ENCODE results near the gene DLGAP4.
"Not testable (repeated sequence)": the region's sequence is repeated elsewhere in the genome, so short reads cannot be mapped to it uniquely, and the experiment has no call there.

Gene DLGAP4

DNA sequence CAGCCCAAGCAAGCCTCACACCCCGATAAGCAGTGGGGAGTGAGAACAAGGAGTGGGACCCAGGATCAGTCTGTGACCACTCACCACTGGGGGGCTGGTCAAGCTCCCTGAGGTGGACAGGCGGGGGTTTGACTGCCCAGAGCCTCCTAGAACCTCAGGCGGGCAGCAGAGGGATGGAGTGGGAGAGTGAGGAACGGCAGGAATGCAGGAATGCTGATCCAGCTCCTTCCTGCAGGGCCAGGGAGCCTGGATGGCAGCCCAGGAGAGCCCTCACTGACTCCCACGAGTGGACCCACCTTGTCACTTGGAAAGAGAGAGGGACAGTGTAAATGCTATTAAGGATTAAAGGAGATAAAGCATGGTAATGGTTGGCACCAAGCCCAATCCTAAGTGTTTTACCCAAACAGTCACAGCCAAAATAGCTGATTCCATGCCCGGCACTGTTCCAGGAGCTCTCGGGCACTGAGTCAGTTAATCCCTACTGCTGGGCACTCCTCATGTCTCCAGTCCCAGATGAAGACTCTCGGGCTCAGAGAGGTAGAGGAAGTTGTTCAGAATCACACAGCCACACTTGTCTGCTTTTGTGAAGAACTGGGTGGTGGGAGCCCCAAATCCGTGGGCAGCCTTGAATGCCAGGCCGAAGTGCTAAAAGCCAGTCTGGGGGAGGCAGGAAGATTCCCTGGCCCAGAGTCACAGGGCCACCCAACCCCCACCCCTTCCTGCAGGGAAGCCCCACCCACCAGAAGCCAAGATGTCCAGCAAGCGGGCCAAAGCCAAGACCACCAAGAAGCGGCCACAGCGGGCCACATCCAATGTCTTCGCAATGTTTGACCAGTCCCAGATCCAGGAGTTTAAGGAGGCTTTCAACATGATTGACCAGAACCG, 238.2 kb downstream of the DLGAP4 start:
- DNase-seq, result no peak

DNA sequence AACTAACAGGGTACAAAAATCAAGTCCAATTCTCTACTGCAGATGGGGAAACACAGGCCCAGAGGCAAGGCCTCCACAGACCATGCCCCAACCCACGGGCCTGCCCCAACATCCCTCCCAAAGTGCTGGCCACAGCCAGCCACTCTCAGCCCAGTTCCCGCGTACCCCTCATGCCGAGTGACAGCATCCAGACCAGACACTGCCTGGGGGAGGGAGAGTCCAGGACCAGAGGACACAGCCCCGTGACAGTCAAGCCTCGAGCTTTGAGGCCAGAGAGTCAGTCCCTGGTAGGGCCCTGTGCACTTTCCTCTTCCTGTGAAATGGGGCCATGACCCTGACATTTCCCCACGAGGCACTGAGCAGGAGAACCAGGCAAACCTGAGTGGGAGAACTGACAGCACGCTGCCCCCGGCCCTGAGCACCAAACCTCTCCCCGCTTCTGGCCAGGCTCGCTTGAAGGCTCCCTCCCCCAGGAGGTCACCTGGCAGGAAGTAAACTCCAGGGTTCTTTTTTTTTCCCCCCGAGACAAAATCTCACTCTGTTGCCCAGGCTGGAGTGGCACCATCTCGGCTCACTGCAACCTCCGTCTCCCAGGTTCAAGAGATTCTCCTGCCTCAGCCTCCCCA, 240.1 kb downstream of the DLGAP4 start:
- DNase-seq, result no peak

DNA sequence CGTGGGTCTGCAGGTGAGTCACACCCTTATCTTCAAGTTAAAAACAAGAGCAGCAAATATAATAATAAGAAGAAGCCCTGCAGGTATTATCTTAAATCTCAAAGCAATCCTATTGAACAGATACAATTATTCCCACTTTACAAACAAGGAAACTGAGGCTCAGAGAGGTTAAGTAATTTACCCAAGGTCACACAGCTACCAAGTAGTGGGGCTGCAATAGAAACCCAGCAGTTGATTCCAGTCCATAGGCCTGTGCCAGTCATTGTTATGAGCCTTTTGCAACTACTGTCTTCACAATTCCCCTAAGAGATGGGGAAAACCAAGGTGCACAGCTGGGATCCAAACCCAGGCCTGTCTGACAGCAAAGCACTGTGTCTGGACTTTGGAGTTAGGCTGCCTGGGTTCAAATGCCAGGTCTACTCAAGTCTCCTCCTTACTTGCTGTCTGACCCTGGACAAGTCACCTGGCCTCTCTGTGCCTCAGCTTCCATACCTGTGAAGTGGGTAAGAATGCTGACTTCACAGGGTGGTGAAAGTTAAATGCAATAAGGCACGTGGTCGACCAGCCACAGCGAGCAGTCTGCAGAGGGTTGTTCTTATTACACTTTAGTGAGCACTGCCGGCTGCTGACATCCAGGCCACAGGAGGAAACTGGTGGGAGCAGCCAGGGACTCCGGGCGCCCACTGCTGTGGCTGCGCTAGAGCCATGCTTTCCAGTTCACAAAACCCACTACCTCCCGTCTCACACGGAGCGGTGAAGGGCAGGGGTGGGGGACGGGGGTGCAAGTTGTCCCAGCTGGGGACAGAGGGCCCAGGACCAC, 241.3 kb downstream of the DLGAP4 start:
- DNase-seq, result no peak

DNA sequence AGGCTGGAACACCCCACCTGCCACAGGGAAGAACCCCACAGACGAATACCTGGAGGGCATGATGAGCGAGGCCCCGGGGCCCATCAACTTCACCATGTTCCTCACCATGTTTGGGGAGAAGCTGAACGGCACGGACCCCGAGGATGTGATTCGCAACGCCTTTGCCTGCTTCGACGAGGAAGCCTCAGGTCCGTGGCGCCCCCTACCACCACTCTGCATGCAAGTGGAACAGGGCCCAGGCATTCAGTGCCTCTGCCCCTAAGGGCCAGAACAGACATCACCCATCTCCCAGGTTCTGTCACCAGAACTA, 241.8 kb downstream of the DLGAP4 start:
- no peak for DNase-seq

DNA sequence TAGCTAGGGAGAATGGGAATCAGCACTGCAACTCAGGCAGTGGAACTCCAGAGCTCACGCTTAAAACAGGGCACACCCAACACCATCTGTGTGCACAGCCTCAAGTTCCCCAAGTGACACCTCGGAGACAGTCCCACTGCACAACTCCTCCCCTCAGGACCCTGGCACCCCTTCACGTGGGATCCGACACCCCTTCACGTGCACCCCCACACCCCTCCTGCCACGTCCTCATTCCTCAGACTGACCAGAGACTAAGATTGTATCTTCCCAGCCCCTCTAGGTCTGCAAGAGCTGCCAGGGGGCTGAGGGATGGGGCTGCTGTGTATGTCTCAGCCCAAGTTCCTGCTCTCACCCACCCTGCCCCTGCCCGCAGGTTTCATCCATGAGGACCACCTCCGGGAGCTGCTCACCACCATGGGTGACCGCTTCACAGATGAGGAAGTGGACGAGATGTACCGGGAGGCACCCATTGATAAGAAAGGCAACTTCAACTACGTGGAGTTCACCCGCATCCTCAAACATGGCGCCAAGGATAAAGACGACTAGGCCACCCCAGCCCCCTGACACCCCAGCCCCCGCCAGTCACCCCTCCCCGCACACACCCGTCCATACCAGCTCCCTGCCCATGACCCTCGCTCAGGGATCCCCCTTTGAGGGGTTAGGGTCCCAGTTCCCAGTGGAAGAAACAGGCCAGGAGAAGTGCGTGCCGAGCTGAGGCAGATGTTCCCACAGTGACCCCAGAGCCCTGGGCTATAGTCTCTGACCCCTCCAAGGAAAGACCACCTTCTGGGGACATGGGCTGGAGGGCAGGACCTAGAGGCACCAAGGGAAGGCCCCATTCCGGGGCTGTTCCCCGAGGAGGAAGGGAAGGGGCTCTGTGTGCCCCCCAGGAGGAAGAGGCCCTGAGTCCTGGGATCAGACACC, 242.8 kb downstream of the DLGAP4 start:
- no peak for DNase-seq

DNA sequence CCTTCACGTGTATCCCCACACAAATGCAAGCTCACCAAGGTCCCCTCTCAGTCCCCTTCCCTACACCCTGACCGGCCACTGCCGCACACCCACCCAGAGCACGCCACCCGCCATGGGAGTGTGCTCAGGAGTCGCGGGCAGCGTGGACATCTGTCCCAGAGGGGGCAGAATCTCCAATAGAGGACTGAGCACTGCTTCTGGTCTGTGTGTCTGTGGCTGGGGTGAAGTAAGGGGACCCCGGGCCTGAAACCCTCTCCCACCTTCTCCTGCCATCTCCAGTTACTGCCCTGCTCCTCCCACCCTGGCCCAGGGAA, 243.4 kb downstream of the DLGAP4 start:
- no peak for DNase-seq

DNA sequence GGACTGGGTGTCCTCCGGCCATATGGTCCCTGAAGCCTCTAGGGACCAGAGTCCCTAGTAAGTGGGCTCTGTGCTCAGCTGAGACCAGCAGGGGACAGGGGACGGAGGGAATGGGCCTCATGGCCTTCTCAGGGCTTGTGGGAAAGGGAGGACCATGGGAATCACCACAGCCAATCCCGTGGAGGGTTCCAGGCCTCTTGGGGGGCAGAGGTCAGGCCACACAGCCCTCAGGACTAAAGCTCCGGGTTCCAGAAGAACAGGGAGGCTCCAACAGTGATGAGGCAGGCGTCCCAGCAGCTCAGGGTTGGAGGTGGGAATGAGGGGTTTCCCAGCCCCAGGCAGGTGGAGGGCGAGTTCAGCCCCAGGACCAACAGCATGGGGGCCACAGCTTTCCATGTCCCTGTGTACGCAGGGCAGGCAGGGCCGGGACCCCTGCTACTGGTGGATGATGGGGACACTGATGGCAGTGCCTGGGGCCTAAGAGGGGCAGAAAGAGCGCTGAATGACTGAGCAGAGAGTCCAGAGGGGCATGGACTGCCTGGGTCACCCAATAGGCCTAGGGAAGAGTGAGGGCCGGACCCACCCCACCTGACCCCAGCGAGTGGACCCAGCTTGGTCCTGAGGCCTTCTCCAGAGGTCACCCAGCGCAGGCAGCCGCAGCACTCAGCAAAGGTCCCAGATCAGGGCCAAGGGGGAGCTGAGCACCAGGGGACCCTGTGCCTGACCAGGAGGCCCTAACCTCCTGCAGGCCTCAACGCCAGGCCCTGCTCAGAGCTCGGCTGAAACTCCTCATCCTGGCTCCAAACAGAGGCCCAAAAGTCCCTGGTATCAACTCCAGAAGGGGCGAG, 244.0 kb downstream of the DLGAP4 start:
- DNase-seq, result no peak

DNA sequence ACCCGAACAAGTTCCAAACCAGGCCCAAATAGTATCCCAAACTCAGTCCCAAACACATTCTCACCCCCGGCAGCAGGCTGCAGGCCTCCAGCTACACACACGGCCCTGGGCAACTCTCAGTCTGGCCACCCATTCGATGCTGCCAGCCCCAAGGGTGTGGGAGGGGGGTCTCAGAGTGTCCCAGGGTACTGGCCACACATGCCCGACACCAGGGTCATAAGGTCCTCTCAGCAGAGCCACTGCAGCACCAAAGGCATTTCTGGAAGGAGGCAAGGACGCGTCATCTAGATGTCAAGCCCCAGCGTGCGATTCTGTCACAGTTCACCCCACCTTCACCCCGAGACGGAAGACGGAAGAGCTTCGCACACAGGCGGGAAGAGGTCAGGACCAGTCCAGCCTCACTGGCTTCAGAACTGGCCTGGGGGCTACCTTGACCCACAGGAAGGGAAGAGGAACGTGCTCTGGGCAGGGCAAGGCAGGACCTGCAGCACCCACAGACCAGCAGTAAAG, 244.7 kb downstream of the DLGAP4 start:
- DNase-seq, result no peak

GRCh38 chr20:36555248-36555647, 249.1 kb downstream of the DLGAP4 start:
- DNase-seq, result no peak

GRCh38 chr20:36562724-36563123, 256.6 kb downstream of the DLGAP4 start:
- no peak for DNase-seq

DNA sequence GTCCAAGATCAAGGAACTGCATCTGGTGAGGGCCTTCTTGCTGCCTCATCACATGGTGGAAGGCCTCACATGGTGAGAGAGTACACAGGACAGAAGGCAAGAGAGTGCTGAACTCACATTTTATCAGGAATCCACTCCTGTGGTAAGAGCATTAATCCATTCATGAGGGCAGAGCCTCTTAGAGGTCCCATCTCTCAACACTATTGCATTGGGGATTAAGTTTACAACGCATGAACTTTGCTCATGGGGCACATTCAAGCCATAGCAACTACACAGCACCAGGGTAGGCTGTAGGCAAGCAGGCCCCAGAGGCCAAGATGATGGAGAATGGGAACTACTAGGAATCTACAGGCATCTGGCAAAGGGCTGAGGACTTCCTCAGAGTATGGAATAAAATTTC, 257.2 kb downstream of the DLGAP4 start:
- no peak for DNase-seq

GRCh38 chr20:36564078-36564725, 258.1 kb downstream of the DLGAP4 start:
- DNase-seq, result not testable (repeated sequence)

DNA sequence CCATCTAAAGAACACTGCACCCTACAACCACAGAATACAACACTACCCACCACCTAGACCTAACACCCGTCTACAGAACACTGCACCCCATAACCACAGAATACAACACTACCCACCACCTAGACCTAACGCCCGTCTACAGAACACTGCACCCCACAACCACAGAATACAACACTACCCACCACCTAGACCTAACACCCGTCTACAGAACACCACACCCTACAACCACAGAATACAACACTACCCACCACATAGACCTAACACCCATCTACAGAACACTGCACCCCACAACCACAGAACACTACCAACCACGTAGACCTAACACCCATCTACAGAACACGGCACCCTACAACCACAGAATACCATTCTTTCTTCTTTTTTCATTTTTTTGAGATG, 258.6 kb downstream of the DLGAP4 start:
- DNase-seq, result not testable (repeated sequence)

DNA sequence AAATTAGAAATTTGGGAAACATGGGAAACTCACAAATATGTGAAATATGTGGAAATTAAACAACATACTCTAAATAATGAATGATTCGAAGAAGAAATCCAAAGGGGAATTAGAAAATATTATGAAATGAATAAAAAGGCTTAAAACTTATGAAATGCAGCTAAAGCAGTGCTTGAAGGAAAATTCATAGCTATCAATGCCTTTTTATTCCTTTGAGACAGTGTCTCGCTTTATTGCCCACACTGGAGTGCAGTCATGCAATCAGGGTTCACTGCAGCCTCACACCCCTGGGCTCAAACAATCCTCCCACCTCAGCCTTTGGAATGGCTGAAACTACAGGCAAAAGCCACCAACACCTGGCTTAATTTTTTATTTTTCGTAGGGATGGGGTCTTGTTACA, 259.4 kb downstream of the DLGAP4 start:
- DNase-seq, result no peak

- no peak for DNase-seq
Measured at GRCh38 chr20:36569847-36570429, 263.8 kb downstream of the DLGAP4 start.

DNA sequence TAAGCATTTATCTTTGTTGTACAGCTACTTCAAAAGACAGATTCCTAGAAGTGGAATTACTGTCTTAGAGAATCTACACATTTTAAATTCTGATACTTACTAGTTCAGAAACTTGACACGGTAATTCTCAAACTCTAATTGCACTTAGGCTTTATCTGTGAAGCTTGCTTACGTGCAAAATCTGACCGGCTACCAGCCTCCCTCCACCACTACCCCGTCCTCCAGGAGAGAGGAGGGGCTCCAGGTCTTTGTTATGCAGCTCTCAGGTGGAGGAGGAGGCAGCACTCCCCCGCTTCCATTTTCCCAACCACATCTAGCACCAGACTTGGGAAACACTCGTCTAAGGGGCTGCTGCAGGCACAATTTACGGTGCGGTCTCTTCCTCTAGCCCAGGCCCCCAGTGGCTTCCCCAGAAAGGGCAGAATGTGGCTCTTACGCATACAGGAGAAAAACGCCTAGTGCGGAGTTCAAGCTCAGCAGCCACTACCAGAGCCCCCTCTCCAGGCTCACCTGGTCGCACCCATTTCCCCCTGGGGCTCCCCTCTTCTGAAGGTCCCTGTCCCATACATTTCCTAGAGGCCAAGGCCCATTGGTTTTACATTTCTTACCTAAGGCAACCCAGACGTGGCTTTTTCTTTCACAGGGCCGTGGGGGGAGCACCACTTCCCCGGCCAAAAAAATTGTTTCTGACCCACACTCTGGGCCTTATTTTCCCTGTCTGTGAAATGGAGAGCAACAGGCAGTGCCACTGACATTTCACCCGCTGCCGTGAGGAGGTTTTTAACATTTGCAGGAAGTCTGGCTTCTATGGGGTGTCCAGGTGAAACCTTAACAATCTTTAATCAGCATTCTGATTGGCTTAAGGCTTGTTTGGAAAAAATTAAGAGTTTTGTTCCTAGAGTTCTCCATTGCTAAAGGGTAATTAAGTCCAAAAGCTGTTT, 265.7 kb downstream of the DLGAP4 start:
- DNase-seq, result no peak

GRCh38 chr20:36572701-36573102, 266.6 kb downstream of the DLGAP4 start:
- peak; percentile 59 for DNase-seq

DNA sequence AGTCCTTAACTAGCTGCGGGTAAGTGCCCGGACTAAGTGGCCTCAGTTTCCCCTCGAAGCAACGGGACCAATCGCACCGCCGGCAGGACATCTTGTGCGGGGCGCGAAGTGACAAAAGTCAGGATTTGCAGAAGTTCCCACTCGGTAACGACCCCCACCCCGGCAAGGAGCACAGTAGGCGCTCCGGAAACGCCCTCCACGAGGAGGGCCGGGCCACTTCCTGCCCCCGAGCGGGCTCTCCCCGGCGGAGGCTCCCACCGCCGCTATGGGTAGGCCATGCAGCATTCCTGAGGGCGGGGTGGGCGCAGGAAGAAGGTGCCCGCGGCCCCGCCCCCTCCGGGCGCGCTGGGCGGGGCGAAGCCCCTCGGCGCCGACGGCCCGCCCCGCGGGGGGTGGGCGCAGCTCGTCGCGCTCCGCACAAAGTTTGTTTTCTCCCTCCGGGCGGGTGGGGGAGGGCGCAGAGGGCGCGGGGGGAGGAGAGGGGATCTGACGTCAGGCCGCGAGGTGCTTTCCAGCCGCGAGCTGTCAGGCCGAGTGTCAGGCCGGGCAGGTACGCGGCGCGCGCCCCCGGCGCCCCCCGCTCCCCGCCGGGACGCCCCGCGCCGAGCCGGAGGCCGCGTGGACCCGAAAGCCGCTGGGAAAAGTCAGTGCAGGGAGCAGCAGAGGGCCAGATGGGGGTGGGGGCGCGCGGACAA, 267.1 kb downstream of the DLGAP4 start, which contains the start of gene TGIF2:
TGIF2 (plus strand) TSS at position 495 of the 695 bp plus-strand sequence. CDS start 5,178 bp downstream, outside the sequence.
- peak; percentile 88 for DNase-seq
